Hair follicle dermal papilla cell (primary cell): ENCODE data around the gene RASA1. TPM values are rescaled to one million over a fixed set of nuclear protein-coding genes. Genes with fewer than 3 reads are reported as not detected.

ENCODE experiments used
- small RNA-seq: library from RNA; depleted of rRNA; stranded (forward); fragments of <200 nt; gene quantifications from one replicate; pipeline ENCODE3, GENCODE V24; 2012
- total RNA-seq: library from RNA; depleted of rRNA; stranded (reverse); fragments of >200 nt; gene quantifications from 2 replicates; pipeline ENCODE4 v1.2.3, GENCODE V29; 2012

Gene RASA1
- total RNA-seq, result 45.7 and 53.7 TPM in 2 replicates

DNA sequence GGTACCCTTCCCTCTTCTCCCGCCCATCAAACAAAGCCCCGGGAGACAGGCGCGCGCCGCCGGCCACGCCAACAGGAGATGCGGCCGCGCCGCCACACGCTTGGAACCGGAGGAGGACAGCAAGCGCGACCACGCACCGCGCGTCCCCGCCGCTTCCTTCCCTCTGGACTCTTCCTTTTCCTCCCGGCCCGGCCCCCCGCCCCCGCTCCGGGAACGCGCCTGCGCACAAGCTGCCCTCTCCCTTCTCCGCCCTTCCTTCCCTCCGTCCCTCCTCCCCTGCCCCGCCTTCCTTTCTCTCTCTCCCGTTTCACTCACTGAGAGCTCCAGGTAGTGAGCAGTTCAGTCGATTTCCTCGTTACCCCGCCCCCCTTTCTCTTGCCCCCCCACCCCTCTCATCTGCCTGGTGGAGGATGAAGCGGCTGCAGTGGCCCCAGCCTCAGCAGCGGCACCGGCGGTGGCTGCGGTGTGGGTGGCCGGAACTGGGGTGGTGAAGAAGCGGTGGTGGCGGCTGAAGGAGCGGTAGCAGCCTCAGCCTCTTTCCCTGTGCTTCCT lies at the start of gene RASA1:
RASA1 (plus strand) TSS at position 310 of the 552 bp plus-strand sequence. CDS start 569 bp downstream, outside the sequence.

DNA sequence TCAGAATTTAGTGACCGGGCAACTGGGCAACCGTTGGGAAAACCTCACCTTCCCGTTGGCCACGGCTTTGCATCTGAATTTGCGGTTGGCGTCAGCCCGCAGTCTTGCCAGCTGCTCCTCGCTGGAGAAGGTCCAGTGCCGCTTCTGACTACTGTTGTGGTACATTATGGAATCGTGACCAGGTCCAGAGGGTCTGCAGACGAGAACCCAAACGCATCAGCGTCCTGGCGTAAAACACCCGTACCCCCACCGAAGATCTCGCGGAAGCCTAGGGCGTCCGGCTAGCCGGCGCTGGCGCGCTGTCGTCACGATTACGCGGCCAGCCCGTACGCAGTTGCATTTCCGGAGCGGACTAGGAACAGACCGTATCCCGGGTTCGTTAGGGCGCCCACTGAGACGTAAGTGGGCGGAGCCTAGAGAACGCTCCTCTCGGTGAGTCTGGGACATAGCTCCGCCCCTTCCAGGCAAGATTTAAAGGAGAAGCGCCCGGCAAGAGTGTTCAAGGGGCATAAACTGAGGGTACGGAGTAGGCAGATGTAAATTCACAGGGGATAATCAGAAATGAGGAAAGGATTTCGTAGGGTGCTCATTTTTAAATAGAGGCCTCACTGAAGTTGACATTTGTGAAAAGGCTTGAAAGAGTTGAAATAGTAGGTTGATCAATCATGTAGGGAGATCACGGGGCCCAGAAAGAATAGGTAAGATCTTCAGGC lies 145.1 kb downstream of the RASA1 start, which contains the start of gene CCNH:
CCNH (minus strand) TSS at position 301 of the 713 bp plus-strand sequence; CDS start at position 165, 136 bp downstream.

Small RNA genes lying within 50 kb of the gene (small RNA-seq; reads per million reads assigned to genes)
- gene RN7SL629P, result not detected
- gene RNU6-606P, result not detected
- not detected for gene RNU6-727P

Other genes starting within 250 kb of the RASA1 start
- 42.4 and 46.8 TPM in 2 replicates for gene CCNH, start 145.0 kb downstream of the RASA1 start, total RNA-seq